Epidermal melanocyte (primary cell): ENCODE results near the gene VTA1.
"Not testable (repeated sequence)": the region's sequence is repeated elsewhere in the genome, so short reads cannot be mapped to it uniquely, and the experiment has no call there.

ENCODE experiments used
- DNase-seq: peaks from one replicate; pipeline ENCODE4 v3.0.0; 2011; ENCODE audit warnings: low spot score; ENCODE audit not compliant: insufficient read length

VTA1 gene

DNA sequence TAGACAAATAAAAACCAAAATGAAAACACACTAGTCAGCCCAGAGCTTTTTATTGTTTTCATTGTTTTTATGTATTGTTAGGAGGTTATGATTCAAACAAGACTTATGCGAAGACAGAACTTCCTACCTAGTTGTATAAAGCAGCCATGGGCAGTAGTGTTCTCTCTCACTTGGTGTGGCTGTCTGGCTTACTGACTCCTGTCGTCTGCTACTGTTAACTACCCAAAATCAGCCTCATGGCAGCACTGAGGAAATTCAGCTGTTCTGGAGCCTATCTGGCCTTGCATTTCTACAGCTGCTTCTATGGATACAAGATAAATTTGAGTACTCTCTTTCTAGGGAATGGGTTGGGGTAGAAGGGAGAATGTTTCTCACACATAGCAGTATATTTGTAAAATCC, 20.4 kb downstream of the VTA1 start:
- no peak for DNase-seq

DNA sequence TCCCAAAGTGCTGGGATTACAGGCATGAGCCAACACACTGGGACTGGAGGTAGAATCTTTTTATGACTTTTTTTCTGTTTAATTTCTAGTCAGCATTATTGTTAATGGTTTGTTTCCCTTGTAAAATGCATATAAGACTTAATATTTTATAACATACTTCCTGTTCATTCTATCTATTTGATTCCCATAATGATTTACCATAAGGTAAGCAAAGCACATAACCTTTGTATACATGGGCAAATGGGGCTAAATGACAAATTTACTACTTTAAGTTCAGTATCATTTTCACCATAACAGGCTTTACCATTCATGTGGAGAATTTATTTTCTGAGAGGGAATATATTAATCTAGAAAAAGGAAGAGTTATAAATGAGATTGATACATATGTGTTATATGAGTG, 24.3 kb downstream of the VTA1 start:
- no peak for DNase-seq

DNA sequence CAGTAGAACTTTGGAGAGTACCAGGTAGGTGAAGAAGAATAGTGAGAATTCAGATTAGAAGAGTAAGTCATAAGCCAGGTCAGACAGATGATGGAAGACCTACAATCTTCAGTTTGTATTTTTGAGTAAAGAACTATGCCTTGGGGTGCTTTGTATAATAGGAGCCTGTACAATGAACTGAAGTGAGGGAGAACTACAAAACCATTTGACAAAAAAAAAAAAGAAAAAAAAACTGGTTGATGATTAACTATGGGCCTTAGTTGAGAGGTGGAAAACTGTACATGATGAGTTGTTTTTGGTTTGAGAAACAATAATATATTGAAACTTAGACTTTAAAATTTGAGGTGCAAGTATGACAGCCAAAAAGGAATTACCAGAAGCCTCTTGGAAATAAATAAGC, 25.7 kb downstream of the VTA1 start:
- DNase-seq = no peak

DNA sequence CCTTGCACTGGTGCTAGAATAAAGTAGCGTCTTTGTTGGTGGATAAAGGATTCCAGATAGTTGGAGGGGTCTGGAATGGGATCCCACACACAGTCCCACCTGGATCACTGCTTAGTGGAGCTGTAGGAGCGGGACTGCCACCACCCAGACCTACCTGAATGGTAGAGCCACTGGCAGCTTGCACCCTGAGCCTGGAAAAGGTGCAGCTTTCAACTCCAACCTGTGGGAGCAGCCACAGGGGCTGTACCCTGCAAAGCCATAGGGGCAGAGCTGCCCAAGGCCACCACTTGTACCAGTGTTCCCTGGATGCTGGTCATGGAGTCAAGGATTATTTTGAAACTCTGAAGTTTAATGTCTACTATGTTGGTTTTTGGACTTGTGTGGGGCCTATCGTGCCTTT, 26.9 kb downstream of the VTA1 start:
- no peak for DNase-seq

DNA sequence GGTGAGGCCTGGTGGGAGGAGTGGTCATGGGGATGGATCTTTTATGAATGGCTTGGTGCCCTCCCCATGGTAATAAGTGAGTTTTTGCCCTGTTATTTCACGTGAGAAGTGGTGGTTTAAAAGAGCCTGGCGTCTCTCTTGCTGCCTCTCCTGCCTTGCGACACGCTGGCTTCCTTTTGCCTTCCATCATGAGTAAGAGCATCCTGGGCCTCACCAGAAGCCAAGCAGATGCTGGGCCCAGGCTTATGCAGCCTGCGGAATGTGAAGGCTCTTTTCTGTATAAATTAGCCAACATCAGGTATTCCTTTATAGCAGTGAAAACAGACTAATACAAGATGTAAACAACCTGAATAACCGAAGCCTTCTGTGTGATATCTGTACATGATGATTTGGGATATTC, 27.6 kb downstream of the VTA1 start:
- DNase-seq = no peak

DNA sequence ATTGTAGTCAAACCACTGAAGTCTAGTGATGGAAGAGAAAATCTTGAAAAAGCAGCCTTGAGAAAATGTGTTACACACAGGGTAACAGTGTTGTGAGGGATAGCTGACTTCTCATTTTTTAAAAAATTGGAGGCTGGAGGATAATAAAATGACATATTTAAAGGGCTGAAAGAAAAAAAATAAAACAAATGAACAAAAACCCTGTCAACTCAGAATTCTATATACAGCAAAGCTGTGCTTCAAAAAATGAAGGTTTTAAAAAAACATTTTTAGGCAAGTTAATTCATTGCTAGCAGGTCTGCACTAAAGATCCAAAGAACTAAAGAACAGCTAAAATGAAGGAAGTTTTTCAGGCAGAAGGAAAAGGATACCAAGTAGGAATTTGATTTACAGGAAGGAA, 31.1 kb downstream of the VTA1 start:
- DNase-seq = no peak

DNA sequence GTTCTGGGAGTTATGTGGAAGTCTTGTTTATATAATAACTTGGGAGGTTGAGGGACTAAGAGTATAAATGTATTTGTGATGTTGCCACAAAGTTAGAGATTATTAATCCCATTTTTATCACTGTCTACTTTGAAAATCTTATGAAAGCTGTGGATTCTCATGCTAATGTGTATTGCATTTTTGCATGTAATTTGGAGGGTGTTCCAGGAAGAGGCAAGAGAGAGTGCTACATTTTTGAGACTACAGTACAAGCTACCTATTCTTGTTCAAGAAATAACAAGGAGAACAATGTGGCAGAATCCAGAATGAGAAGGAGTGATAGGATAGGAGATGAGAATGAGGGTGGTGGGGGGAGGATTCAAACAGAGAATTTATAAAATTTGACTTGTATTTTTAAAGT, 34.9 kb downstream of the VTA1 start:
- DNase-seq = no peak

DNA sequence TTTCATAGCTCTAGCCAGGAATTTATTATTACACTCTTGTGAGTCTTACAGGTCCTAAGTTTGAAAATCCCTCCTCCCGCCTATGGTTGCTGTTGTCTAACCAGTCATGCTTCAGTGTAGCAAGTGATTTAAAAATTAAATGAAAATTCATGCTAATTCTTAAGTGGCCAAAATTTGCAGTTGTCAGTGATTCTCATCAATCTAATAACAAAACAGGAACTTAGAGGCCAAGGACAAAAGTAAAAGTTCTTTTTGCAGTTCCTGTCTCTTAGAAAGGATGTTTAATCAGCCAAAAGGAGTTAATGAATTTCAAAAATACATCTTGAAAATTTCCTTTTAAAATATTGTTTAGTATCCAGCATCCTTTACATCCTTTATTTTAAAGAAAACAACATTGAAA, 36.3 kb downstream of the VTA1 start:
- no peak for DNase-seq

DNA sequence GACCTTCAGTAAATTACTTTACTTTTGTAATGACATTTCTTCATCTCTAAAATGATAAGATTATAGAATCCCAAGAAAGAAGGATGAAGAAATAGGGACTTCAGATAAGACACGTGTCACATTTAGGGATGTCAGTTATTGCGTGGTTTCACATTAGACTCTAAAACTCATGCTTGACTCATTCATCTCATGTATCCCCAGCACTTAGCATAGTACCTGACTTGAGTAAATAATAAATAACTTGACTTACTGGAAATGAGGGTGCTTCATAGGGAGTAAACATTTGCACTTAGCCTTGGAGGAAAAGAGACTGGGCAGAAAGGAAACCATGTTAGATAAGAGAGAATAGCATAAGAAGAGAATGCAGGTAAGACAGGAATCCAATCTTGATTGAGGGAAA, 37.2 kb downstream of the VTA1 start:
- no peak for DNase-seq

DNA sequence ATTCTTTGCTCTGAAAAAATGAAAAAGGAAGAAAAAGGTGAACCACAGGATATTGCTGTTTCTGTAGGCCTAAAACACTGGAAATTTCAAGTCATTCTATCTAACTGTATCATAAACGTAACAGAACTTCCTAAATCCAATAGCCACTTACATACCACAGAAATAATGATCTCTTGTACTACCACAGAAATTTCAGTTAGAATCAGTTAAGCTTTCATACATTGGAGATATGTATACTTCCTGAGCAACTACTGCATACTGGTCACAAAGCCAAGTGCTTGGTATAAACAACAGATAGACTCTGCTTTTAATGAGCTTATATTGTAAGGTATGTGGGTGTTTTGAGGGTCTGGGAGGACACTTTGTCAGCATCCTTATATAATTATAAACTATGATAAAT, 38.6 kb downstream of the VTA1 start:
- no peak for DNase-seq

DNA sequence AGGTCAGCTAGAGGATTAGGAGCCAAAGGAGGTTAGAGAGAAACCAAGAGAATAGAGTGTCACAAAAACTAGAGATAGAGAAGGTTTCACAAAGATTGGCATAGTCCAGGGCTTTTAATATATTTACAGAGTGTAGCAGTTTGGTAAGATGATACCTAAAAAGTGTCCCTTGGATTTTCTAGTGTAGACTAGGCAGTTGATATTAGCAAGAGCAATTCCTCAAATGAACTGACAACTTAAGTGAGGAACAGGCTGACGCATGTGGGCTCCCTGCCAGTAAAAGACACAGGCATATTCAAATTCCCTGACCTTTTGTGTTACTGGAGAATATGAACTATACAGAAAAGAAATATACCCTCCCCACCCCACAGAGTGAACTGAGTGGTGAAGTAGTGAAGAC, 40.1 kb downstream of the VTA1 start:
- DNase-seq = no peak

DNA sequence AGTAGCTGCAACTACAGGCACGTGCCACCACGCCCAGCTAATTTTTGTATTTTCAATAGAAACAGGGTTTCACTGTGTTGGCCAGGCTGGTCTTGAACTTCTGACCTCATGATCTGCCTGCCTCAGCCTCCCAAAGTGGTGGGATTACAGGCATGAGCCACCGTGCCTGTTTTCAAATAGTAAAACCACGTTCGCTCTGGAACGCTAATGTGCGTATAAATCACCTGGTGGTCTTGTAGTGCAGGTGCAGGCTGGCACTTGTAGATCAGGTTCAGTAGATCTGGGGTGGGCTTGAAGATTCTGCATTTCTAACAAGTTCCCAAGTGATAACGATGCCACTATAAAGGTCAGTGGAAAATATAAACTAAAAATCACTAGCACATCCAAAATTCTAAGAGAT, 41.3 kb downstream of the VTA1 start:
- DNase-seq = not testable (repeated sequence)

DNA sequence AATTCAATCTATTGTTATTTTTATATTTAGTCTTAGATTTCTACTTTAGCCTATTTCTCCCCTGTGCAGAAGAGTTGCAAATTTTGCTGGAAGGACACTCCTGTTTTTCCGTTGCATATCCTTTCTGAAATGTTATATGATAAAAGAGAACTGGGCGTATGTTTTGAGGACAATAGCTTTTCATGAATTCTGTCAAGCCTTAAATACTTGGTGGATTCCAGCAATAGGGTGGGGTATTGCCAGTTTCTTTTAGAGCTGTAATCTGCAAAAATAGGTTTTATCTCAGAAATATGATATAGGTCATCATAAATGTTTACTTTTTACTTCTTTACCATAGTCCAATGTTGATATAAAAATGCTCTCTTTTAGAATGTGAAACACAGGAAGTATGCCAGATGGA, 42.0 kb downstream of the VTA1 start:
- DNase-seq = no peak

DNA sequence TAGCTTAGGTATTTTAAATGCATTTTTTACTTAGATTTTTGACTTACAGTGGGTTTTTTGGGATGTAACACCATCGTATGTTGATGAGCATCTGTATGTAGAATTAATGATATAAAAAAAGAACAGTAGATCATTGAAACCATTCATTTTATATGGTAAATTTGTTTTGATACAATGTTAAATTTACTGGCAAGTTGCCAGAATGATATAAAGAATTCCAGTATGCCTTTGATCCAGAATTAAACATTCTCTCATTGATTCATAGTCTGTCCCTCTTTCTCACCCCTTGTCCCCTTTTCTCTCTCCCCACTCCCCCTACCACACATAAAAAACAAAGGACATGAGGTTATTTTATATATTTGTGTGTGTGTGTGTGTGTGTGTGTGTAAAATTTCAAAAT, 45.3 kb downstream of the VTA1 start:
- no peak for DNase-seq

DNA sequence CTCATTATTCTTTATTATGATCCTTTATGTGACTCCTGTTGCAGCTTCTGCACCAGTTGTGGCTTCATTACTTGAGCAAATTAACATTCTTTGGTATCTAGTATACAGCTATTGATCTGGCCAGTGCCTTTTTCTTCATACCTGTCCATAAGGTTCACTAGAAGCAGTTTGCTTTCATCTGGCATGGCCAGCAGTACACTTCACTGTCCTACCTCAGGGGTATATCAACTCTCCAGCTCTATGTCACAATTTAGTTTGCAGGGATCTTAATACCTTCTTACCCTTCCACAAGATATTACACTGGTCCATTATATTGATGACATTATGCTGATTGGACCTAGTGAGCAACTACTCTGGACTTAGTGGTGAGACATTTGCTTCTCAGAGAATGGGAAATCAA, 46.6 kb downstream of the VTA1 start:
- DNase-seq = no peak

DNA sequence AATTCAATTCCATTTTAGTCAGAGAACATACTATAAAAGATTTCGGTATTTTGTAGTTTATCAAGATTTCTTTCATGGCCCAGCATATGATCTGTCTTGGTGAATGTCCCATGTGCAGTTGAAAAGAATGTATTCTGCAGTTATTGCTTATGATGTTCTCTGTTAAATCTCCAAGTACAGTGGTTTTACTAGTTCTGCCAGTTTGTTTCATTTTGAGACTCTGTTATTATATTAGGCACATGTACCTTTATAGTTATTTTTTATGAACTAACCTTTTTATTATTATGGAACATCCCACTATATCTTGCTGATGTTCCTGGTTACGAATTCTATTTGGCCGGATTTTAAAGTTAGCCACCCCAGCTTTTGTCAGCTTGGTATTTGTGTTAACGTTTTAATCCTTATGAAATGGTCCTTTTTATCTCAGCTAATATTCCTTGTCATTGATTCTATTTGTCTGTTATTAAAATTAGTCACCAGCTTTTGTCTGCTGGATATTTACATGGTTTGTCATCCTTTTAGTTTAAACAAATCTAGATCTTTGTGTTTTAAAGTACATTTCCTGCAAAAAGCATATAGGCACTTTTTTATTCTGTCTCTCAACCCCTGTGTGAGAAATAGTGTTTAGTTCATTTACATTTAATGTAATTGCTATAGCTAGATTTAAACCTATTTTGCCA, 48.9 kb downstream of the VTA1 start:
- no peak for DNase-seq

DNA sequence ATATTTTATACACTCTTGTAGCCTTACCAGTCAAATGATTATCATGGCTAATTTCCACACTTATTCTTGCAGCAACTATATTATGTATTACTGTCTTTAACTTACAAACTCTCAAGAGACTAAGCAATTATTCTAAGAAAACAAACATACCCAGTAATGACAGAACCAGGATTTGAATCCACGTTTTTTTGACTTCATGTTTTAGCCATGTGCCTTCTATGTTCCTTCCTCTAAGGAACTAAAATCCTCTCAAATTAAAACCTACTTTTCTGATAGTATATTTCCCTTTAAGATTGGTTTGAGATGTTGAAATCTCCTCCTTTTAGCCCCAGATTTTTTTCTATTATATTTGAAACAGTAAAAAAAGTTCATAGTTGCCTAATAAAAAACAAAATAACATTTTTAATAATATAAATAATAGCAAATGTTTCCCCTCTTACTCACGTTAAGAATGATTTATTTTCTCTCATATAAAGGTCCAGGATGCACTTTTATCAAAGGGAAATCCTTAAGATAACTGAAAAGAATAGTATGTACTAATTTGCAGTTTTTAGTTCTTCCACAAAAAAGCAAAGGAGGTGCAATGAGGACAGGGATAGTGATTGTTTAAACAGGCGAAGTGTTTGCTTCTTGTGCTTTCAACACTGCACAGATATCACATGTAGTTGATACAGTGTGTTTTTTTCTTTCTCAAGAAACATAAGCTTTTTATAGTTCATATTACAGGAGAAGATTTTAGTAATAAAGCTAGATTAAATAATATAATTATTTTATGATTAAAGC, 54.0 kb downstream of the VTA1 start:
- no peak for DNase-seq

DNA sequence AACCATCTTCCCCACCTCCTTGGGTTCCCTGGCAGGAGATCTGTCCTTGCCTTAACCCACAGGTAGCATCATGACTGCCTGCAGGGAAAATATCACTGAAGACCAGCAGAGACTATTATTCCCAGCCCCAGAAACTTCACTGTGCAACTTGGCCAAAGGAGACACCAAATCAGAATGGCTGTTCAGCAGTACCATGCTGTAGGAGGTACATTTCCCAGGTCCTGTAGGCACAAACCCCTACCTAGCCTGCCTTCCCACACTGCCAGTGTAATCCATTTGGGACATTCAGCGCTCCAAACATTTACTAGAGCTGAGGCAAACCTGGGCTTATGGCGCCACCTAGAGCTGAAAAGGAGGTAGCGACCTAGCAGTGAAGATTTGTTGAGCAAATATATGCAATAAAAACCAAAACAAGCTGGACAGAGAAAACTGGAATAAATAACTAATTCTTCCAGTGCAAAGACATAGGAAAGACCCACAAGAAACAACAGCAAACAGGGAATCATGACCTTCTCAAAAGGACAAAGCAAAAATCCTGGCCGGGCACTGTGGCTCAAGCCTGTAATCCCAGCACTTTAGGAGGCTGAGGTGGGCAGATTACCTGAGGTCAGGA, 60.3 kb downstream of the VTA1 start:
- no peak for DNase-seq

DNA sequence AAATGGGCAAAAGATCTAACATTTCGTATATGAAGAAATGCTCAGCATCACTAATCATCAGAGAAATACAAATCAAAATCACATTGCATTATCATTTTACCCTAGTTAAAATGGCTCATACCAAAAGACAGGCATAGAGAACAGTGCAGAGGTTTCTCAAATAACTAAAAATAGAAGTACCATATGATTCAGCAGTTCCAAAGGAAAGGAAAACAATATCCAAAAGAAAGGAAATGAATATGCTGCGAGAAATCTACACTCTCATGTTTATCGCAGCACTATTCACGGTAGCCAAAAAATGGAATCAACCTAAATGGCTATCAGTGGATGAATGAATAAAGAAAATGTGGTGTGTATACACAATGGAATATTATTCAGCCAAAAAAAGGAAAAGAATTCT, 63.5 kb downstream of the VTA1 start:
- DNase-seq = no peak

DNA sequence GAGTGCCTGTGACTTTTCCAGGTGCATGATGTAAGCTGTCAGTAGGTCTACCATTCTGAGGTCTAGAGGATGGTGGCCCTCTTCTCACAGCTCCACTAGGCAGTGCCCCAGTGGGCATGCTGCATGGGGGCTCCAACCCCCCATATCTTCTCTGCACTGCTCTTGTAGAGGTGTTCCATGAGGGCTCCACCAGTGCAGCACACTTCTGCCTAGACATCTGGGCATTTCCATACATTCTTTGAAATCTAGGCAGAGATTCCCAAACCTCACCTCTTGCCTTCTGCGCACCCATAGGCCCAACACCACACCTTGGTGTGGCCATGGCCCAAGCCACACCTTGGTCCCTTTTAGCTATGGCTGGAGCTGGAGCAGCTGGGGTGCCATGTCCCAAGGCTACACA, 66.3 kb downstream of the VTA1 start:
- DNase-seq = no peak

DNA sequence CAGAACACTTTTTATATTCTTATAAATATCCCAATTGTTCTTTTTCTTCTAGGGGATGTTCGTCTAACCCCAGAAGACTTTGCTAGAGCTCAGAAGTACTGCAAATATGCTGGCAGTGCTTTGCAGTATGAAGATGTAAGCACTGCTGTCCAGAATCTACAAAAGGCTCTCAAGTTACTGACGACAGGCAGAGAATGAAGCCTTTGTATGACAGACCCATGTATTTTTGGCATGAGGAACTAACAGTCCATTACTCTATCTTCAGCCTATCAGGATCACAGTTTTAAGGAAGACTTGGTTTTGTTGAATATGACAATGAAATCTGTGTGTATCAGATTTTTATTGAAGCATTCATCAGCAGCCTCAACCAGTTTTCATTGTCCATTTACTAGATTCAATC, 71.4 kb downstream of the VTA1 start:
- no peak for DNase-seq

DNA sequence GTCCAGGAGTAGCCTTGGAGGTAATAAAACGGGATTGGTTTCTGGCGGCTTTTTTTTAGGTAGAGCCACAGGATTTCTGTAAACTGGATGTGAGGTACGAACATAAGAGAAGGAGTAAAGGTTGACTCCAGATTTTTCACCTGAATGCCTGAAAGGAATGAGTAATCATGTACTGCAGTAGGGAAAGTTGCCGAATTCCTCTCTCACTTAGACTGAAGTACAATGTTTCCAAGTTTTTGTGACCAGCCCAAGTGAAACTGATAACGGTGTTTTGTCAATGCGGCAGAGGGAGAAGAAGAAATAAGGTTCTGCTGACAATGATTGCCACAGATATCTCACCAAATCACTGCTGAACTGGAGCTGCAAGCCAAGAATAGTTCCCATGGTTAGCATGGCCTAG, 75.0 kb downstream of the VTA1 start:
- DNase-seq = no peak

DNA sequence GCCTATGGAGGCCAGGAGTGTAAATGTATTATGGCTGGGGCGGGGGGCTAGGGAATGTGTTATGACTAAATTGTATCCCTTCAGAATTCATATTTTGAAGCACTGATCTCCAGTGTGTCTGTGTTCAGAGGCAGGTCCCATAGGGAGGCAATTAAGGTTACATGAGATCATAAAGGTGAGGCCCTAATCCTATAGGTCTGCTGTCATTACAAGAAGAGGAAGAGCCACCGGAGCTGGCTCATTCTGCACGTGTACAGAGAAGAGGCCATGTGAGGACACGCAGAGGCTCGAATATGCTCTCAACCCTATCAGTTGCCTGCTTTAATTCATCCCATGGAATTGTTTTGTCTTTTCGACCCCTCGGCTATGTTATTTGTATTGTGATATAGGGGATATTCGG, 76.9 kb downstream of the VTA1 start:
- DNase-seq = no peak
